Activated T-helper 1 cell treated with anti-CD3 and anti-CD28 coated beads, Interleukin-12 subunit alpha, Interleukin-12 subunit beta, Interleukin-2, Interleukin-4 antibody, amounts not matched to agents 30 ng/mL and 10 ng/mL and 1 ng/mL, durations not matched to agents 14 hours and 24 hours and 36 hours (primary cell): Measurements from ENCODE around the gene ASCC3. TPM values are rescaled to one million over a fixed set of nuclear protein-coding genes. Genes with fewer than 3 reads are reported as not detected.

ENCODE experiments used
- DNase-seq: peaks from one replicate; pipeline ENCODE4 v3.0.0; 2021; ENCODE audit warnings: low spot score
- H3K27ac Mint-ChIP-seq: one replicate; pipeline ENCODE4 v1.8.0; 2021; ENCODE audit warnings: mild to moderate bottlenecking, mixed read lengths
- H3K27me3 Mint-ChIP-seq: one replicate; pipeline ENCODE4 v1.8.0; 2022; ENCODE audit warnings: mild to moderate bottlenecking, moderate library complexity, mixed read lengths; ENCODE audit not compliant: insufficient read depth
- H3K36me3 Mint-ChIP-seq: one replicate; pipeline ENCODE4 v1.8.0; 2021; ENCODE audit warnings: low read depth, mixed read lengths
- H3K4me1 Mint-ChIP-seq: one replicate; pipeline ENCODE4 v1.8.0; 2021; ENCODE audit warnings: low read depth, mixed read lengths
- H3K4me3 Mint-ChIP-seq: one replicate; pipeline ENCODE4 v1.8.0; 2021; ENCODE audit warnings: mild to moderate bottlenecking, moderate library complexity, mixed read lengths
- H3K9me3 Mint-ChIP-seq: one replicate; pipeline ENCODE4 v1.8.0; 2021; ENCODE audit warnings: mixed read lengths
- intact Hi-C: fragments of 100-400 bp; cut with micrococcal nuclease; formaldehyde crosslinking; loops from one replicate; pipeline ENCODE4 v1.15.1; 2024
- total RNA-seq: library from RNA; stranded (reverse); gene quantifications from 2 replicates; pipeline ENCODE4 v1.2.3, GENCODE V29; 2022

The ASCC3 gene
- total RNA-seq, 1 donor from 2014 or later = 70.1 TPM

DNA sequence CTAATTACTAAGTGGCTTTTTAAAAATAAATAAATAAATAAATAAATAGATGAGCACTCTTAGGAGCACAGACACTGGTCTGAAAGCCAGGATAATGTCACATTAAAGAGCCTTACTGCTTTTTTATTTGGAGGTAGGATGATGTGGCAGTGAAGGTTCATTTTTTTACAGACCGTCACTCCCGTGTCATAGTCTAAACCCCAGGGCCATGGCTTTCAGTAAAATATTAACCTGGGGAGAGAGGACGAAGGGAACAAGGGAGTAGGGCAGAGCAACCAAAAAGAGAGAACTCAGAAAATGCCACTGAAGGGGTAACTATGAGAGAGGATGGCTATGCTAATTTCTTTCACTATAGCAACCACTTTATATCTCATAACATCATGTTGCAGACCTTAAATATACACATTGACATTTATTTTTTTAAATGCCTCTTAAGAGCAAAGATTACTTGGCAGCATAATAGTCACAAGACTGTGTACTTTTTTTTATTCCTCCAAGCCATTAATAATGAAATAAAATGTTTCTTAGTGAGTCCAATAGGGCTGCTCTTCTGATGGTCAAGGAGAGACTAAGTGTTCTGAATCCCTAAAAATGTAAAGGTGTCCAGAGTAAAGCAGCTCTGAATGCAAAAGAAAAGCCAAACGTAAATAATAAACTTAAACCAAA, 315.6 kb downstream of the ASCC3 start:
- no peak for DNase-seq
- no peaks in the 10 kb centered on the region for H3K9me3 Mint-ChIP-seq
- no peak overlapping the region for H3K27ac Mint-ChIP-seq
- no peak overlapping the region for H3K4me3 Mint-ChIP-seq
- no peaks in the 10 kb centered on the region for H3K4me1 Mint-ChIP-seq
- H3K36me3 Mint-ChIP-seq = peaks cover 5% of the 10 kb centered on the region
- intact Hi-C loops = no loop called here
- H3K27me3 Mint-ChIP-seq = no peaks in the 10 kb centered on the region

DNA sequence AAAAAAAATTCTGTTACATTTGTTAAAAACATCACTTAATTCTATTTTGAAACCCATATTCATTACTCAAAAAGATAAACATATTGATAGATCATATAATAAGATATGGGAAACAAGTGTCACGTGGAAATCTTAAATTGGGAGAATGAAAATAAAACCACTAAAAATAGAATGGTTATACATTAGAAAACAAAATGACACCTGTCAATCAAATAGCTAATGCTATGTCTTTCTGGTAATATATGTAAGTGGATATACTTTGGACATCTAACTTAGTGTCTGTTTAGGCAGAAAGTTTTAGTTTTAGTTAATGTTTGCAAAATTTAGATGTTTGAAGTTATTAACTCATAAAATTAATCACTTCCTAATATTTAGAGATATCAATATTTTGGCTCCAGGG, 321.3 kb downstream of the ASCC3 start:
- Mint-ChIP-seq H3K9me3 (no peaks in the 10 kb centered on the region), H3K4me3 (no peak overlapping the region), H3K36me3 (no peaks in the 10 kb centered on the region), H3K27ac (no peak overlapping the region), H3K4me1 (no peaks in the 10 kb centered on the region), H3K27me3 (no peaks in the 10 kb centered on the region)
- intact Hi-C loops = no loop called here
- no peak for DNase-seq

DNA sequence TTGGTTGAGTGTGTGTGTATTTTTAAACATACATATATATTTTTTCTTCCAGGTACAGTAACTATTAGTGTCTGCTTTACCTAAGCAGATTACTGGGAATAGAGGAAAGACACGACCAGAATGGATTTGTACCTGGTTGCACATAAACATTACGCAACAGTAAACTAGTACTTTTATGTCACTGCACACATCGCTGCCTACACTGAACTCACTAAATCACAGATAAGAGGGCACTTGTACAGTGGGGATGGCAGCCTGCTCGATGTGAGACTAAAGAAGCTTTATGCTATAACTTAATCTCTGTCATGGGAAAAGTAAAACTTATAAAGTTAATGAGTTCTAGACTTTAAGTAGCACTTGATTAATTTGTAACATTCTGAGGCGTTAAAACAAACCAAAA, 326.9 kb downstream of the ASCC3 start:
- H3K4me3 Mint-ChIP-seq = no peak overlapping the region
- H3K9me3 Mint-ChIP-seq = no peaks in the 10 kb centered on the region
- DNase-seq = no peak
- intact Hi-C loops = no loop called here
- H3K36me3 Mint-ChIP-seq = peaks cover 2% of the 10 kb centered on the region
- H3K27ac Mint-ChIP-seq = no peak overlapping the region
- no peaks in the 10 kb centered on the region for H3K4me1 Mint-ChIP-seq
- H3K27me3 Mint-ChIP-seq = no peaks in the 10 kb centered on the region

DNA sequence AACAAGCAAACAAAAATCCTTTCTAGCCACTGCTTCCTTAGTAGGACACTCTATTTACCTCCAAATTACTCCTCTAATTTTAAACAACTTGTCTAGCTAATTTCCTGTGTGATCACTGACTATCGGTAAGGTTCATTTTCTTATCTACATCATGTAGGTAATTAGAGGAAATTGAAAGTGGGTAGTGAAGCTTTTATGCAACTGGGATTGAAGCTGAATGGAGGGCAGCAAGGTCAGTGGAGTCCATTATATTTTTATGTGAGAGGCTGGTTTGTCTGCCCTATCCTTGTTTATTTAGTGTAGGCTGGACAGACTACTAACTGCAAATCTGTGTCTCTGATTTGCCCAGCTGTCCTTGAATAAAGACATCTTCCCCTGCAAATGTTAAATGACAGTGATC, 327.9 kb downstream of the ASCC3 start:
- no peak overlapping the region for H3K27ac Mint-ChIP-seq
- peaks cover 2% of the 10 kb centered on the region for H3K36me3 Mint-ChIP-seq
- no peaks in the 10 kb centered on the region for H3K9me3 Mint-ChIP-seq
- DNase-seq = no peak
- intact Hi-C loops = no loop called here
- no peak overlapping the region for H3K4me3 Mint-ChIP-seq
- H3K27me3 Mint-ChIP-seq = no peaks in the 10 kb centered on the region
- H3K4me1 Mint-ChIP-seq = no peaks in the 10 kb centered on the region

DNA sequence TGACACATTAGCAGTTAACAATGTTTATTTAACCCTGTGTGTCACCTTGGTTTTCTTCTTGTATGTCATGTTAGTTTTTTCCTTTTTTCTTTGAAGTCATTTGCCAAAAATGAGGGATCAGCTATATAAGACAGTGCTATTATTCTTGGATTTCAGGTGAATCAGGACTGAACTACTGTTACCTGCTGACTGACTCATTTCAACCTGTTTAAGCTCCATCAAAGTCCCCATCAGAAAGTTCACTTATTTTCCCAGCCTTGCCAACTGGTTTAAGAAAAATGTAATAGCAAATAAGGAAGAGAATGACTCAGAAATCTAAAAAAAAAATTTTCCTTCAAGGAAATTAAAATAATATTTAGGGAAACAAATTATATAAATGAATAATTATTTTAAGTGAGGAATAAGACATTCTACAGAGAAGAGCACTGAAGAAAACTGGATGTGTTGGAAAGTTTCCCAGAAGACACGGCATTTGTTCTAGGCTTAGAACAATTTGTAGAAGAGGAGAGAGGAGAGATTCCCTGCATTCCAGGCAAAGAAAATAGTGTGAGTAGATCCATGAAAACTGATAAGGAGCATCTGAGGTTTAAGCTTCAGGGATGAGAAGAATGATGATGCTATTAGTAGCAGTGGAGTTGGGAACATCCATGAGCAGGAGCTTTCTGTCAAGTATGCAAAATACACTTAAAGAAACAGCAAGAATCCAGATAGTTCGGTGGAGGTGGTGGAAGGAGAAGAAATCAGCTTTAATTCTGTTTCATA, 331.5 kb downstream of the ASCC3 start:
- peaks cover 5% of the 10 kb centered on the region for H3K36me3 Mint-ChIP-seq
- no peaks in the 10 kb centered on the region for H3K4me1 Mint-ChIP-seq
- intact Hi-C loops = no loop called here
- no peak overlapping the region for H3K4me3 Mint-ChIP-seq
- H3K27me3 Mint-ChIP-seq = no peaks in the 10 kb centered on the region
- H3K9me3 Mint-ChIP-seq = no peaks in the 10 kb centered on the region
- DNase-seq = no peak
- H3K27ac Mint-ChIP-seq = no peak overlapping the region

- no peak for DNase-seq
- peaks cover 21% of the 10 kb centered on the region for H3K36me3 Mint-ChIP-seq
- no peak overlapping the region for H3K27ac Mint-ChIP-seq
Measured at GRCh38 chr6:100538086-100538485, 343.0 kb downstream of the ASCC3 start.

GRCh38 chr6:100518588-100518987, 362.5 kb downstream of the ASCC3 start:
- Mint-ChIP-seq H3K4me1 (no peaks in the 10 kb centered on the region), H3K4me3 (no peak overlapping the region), H3K36me3 (peaks cover 8% of the 10 kb centered on the region), H3K27ac (no peak overlapping the region), H3K9me3 (no peaks in the 10 kb centered on the region), H3K27me3 (no peaks in the 10 kb centered on the region)
- DNase-seq = no peak
- intact Hi-C loops = no loop called here

More at GRCh38 chr6:100538086-100538485, 343.0 kb downstream of the ASCC3 start:
- intact Hi-C loops = no loop called here
- Mint-ChIP-seq H3K4me3 (no peak overlapping the region), H3K27me3 (no peaks in the 10 kb centered on the region), H3K4me1 (no peaks in the 10 kb centered on the region), H3K9me3 (no peaks in the 10 kb centered on the region)

DNA sequence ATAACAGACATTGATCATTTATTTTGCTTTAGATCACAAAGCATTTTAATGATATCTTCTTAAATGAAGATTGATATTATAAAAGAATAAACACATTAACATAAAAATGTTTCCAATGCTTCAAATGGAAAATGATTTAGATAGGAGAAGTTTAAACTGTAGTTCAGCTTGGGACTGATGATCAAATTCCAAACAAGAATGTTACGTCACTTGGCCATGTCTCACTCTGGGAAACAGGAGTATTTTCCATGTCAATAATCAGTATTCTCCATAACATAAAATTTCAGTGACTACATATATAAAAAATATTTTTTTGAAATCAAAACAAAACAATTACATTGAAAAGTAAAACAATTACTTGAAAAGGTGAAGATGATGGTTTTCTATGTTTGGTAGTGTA, 363.5 kb downstream of the ASCC3 start:
- Mint-ChIP-seq H3K36me3 (peaks cover 9% of the 10 kb centered on the region), H3K27ac (no peak overlapping the region), H3K4me3 (no peak overlapping the region), H3K27me3 (no peaks in the 10 kb centered on the region), H3K4me1 (no peaks in the 10 kb centered on the region), H3K9me3 (no peaks in the 10 kb centered on the region)
- intact Hi-C loops = no loop called here
- no peak for DNase-seq

- Mint-ChIP-seq H3K4me3 (no peak overlapping the region), H3K36me3 (peaks cover 9% of the 10 kb centered on the region), H3K4me1 (no peaks in the 10 kb centered on the region), H3K27me3 (no peaks in the 10 kb centered on the region), H3K27ac (no peak overlapping the region), H3K9me3 (no peaks in the 10 kb centered on the region)
- intact Hi-C loops = no loop called here
- DNase-seq = no peak
Measured at GRCh38 chr6:100517106-100517505, 364.0 kb downstream of the ASCC3 start.

DNA sequence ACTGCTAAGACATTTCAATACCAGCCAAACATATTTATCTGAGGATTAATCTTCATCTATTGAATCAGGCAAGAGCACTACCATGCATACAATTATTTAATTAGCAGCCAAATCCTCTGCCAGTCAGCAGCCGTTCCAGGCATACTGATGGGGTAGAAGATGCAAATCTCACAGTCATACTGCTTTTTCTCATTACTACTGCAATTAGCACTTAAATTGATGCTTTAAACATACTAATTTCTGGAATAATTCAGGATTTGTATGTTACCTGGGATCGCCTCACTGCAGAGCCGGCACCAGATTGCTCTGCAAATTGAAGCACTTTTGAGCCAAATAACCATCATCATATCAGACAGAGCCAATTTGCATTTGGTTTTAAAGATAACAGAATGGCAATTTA, 366.5 kb downstream of the ASCC3 start:
- intact Hi-C loops = no loop called here
- Mint-ChIP-seq H3K9me3 (no peaks in the 10 kb centered on the region), H3K27ac (no peak overlapping the region), H3K4me3 (no peak overlapping the region), H3K36me3 (peaks cover 22% of the 10 kb centered on the region), H3K27me3 (no peaks in the 10 kb centered on the region), H3K4me1 (no peaks in the 10 kb centered on the region)
- no peak for DNase-seq

DNA sequence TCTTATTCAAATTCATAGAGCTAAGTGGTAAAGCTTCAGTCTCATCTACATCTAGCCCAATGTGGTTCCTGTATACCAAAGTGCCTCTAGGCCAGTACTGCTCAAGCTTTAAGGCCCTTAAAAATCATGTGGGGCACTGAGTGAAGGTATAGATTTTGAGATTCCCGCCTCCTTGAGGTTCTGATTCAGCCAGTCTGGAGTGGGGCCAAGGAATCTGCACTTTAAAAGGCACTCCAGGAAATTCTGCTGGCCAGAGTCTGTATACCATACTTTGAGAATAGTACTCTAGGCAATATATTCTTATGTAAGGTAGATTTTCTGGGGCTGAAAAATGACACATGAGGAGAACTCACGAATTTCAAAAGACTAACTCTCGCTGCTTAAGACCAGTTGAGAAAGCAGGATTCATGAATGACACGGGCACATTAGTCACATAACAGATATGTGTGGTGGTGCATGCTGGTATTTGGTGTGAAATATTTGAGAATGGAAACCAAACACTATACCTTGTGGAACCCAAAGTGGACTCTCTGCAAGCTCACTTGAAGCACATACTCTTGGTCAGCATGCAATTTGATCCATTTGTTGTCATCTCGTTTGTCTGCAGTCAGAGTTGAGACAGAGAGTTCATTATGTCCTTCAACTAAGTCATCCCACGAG, 368.8 kb downstream of the ASCC3 start:
- H3K36me3 Mint-ChIP-seq = peaks cover 25% of the 10 kb centered on the region
- no peaks in the 10 kb centered on the region for H3K27me3 Mint-ChIP-seq
- H3K4me1 Mint-ChIP-seq = no peaks in the 10 kb centered on the region
- H3K4me3 Mint-ChIP-seq = no peak overlapping the region
- no peak overlapping the region for H3K27ac Mint-ChIP-seq
- no peak for DNase-seq
- intact Hi-C loops = no loop called here
- no peaks in the 10 kb centered on the region for H3K9me3 Mint-ChIP-seq

DNA sequence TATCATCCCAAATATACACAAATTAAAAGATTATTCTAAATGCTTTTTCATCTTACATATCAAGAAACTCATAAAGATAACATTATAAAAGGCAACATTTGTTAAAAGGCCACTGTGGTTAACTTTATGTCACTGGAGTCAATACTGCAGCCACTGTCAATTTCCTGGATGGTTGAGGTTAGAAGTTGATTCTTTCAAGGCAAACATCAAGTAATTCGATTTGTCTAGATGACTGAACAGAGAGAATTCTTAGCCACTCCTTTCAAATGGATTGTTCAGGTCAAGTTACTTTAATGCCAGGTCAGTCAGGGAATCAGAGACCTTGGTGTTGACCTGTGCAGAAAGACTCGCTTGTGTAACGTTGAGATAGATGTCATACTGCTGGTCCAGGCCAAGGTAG, 372.0 kb downstream of the ASCC3 start:
- Mint-ChIP-seq H3K27ac (no peak overlapping the region), H3K36me3 (peaks cover 19% of the 10 kb centered on the region), H3K9me3 (no peaks in the 10 kb centered on the region), H3K4me3 (no peak overlapping the region), H3K4me1 (no peaks in the 10 kb centered on the region), H3K27me3 (no peaks in the 10 kb centered on the region)
- no peak for DNase-seq
- intact Hi-C loops = no loop called here

- no peak overlapping the region for H3K27ac Mint-ChIP-seq
- DNase-seq = no peak
- intact Hi-C loops = no loop called here
Measured at GRCh38 chr6:100506651-100507050, 374.5 kb downstream of the ASCC3 start.

More at GRCh38 chr6:100506651-100507050, 374.5 kb downstream of the ASCC3 start:
- H3K4me1 Mint-ChIP-seq = no peaks in the 10 kb centered on the region
- no peak overlapping the region for H3K4me3 Mint-ChIP-seq
- H3K36me3 Mint-ChIP-seq = peaks cover 13% of the 10 kb centered on the region
- H3K27me3 Mint-ChIP-seq = peaks cover 4% of the 10 kb centered on the region
- no peaks in the 10 kb centered on the region for H3K9me3 Mint-ChIP-seq
